Right lobe of liver (tissue), 4 donors: ENCODE results near the gene RFX4.

ENCODE experiments used
- POLR2A ChIP-seq: fragments of 450-650 bp; IDR thresholded peaks from one replicate; pipeline ENCODE4 v1.6.1; 2017; ENCODE audit warnings: antibody characterized with exemption, mild to moderate bottlenecking
- TF ChIP-seq, protein P1 (sequence below), 4 donors: fragments of 200-600 bp in 3 of 4; fragments of 450-650 bp in 1 of 4; IDR thresholded peaks; one replicate each; pipeline versions ENCODE4 v1.5.1 to v1.8.0; 2016 to 2022; ENCODE audit warnings: antibody characterized with exemption in 4 of 4, mild to moderate bottlenecking in 2 of 4
- donor health status: DM: no; HTN: no; CAD: no.
- donor health status: DM: no; HTN: no; CAD: no.
- donor health status: DM: no; HTN: yes; CAD: no.

- TF ChIP-seq, protein P1, sequence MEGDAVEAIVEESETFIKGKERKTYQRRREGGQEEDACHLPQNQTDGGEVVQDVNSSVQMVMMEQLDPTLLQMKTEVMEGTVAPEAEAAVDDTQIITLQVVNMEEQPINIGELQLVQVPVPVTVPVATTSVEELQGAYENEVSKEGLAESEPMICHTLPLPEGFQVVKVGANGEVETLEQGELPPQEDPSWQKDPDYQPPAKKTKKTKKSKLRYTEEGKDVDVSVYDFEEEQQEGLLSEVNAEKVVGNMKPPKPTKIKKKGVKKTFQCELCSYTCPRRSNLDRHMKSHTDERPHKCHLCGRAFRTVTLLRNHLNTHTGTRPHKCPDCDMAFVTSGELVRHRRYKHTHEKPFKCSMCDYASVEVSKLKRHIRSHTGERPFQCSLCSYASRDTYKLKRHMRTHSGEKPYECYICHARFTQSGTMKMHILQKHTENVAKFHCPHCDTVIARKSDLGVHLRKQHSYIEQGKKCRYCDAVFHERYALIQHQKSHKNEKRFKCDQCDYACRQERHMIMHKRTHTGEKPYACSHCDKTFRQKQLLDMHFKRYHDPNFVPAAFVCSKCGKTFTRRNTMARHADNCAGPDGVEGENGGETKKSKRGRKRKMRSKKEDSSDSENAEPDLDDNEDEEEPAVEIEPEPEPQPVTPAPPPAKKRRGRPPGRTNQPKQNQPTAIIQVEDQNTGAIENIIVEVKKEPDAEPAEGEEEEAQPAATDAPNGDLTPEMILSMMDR (IDR thresholded peaks at IDR 0.05) = no peak
- TF ChIP-seq POLR2A = no peak
Measured at GRCh38 chr12:106583242-106584103, 669 bp downstream of the RFX4 start.
